Activated T-cell treated with anti-CD3 and anti-CD28 coated beads, Interleukin-2, amount 50 U/mL, for 1 hour (primary cell): ENCODE measurements around the gene PITRM1.

ENCODE experiments used
- DNase-seq: peaks from one replicate; pipeline ENCODE4 v3.0.0-alpha.2; 2020

The PITRM1 gene

DNA sequence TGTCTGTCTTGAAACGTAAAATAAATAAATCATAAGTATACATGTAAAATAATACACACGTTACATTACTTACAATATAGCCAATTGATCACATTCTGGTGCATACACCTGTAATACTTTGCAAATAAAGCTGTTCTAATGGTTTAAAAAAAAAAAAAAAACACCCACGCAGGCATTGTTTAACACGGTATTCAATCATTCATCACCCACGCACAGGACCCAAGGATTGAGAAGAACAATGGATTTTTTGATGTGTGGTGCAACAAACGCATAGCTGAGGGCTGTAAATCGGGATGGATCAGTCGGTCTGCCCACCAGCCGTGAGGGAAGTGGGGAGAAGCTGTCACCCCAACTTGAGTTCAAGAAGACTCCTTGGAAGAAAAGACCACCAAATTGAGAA lies 8.7 kb downstream of the PITRM1 start:
- no peak for DNase-seq

DNA sequence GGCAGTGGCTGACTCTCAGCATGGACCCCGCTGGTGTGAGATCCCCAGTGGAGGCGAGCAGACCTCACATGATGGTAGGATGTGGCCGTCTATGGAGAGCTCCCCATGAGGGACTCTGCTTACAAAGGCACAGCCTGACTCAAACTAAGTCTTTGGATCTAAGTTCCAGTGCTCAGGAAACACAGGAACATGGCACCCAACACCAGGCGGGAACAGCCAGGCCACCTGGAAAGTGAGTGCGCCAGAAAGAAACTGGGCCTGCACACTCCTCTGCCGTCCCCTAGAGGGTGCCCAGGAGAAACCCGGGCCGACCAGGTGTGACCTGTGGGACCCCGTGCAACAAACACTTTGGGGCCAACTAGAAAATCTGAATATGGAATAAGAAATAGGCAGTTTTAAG lies 10.0 kb downstream of the PITRM1 start:
- no peak for DNase-seq

DNA sequence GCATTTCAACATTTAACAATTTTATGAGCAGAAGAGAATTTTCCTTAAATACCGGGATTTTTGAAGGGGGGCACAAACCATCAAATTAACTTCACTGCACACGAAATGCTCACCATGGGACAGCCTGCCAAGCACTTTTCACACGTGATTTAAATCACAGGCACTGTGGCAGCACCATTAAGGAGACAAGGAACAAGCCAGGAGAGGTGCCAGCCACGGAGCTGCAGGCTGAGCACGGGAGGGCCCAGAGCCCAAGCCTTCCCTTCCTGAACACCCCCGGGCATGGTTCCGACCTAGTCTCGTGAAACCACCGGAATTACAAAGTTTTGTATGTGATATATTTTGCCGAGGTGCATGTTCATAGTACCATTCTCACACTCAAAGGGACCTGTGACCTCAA lies 13.4 kb downstream of the PITRM1 start:
- no peak for DNase-seq

DNA sequence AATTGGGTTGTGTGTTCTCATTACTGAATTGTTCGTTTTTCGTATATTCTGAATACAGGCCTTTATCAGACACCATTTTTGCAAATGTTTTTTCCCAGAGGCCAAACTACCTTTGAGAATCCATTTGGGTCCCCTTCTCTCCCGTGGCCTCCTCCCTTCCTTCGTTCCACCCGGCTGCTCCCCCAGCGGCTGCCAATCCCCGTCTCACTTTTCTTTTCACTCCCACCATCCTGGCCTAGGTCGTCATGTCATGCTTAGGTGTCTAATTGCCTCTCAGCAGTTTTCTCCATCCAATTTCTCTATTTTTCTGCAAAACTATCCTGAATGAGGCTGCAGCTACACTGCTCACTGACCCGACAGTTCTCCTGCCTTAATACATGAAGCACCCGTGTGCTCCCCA lies 17.9 kb downstream of the PITRM1 start:
- DNase-seq: no peak

DNA sequence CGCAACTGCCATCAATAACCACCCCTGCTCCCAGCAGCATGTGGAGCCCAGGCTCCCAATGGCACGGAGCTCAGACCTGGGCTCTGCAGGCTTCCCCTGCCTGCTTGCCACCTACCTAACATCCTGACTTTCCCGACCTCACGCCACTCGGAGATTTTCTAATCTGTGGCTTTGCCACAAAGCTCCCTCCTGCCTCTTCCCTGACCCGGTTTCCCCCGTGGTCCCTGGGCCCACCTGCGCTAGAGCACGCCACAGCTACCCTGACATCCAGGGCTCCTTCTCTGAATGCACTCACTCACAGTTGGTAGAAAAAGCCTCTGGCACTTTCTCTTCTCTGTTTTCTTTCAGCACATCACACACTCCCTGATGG lies 20.0 kb downstream of the PITRM1 start:
- DNase-seq: no peak

DNA sequence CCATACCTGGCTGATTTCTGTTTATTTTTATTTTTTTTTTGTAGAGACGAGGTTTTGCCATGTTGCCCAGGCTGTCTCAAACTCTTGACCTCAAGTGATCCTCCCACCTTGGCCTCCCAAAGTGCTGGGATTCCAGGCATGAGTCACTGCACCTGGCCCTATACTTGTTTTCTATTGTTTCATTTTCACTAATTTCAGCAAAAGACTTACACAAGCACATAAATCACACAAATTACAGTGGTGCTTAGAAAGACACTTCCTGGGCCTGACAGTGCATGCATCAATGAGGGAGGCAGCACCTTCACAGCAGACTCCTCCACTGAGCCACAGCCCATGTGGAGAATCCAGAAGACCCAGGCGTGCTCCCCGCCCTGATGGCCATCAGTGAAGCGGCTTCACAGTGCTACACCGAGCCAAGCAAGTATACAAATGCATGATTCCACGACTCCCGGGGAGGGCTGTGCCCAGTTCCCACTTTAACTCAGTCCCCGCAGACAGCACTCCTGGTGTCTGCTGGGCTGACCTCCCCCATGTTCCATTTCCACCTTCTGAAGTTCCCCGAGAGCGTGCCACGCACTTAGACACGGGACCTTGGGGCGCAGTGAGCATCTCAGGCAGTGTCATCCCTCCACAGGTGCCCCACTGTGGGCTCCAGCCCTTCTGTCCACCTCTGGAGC lies 20.6 kb downstream of the PITRM1 start:
- DNase-seq: no peak

DNA sequence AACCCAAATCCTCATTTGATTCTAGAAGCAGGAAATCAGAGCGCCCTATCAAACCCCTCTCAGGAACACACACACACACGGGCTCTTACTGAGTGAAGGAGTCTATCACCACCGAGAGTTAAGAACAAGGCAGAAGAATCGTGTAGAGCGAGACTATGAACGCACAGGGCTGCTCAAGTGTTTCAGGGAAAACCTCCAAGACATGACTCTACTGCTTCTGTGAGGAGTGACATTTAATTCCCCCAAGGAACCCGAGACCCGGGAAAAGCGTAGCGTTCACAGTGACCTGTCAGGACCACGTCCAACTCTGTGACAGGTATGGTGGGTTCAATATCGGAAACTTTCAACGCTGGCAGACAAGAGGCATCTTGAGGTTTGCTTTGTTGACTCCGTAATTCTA lies 21.6 kb downstream of the PITRM1 start:
- DNase-seq: no peak

DNA sequence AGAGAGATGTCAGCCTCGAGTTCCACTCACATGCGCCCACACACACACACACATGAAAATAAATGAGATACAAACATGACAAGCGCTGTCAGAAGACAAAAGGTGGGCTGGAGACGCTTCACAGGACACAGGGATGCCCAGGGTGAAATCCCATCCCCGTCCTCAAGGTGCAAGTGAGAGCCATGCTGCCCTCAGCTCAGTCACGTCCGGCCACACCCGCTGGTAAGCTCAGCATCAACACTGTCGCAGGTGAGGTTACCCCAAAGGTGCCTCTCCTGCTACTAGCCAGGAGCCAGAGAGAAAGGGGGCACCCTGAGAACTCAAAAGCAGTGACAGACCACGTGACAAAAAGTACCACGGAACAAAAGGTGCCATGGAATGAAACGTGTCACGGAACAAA lies 22.2 kb downstream of the PITRM1 start:
- DNase-seq: no peak

DNA sequence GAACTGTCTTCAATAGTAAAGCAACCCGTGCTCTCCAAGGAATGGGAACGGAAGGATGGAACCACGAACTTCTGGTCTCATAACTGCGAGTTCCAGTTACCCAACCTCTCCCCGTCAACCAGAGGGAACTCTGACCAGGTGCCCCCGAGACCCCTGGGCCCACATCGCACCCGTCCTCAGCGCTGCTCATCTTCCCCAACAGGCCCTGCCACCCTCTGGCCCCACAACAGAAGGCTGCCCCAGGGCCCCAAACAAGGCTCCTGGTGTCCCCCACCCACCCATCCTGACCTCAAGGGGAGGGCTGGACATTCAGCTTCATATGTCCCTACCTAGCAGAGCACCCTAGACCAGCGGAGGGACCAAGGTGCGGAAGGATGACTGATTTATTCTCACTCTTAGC lies 22.7 kb downstream of the PITRM1 start:
- no peak for DNase-seq

DNA sequence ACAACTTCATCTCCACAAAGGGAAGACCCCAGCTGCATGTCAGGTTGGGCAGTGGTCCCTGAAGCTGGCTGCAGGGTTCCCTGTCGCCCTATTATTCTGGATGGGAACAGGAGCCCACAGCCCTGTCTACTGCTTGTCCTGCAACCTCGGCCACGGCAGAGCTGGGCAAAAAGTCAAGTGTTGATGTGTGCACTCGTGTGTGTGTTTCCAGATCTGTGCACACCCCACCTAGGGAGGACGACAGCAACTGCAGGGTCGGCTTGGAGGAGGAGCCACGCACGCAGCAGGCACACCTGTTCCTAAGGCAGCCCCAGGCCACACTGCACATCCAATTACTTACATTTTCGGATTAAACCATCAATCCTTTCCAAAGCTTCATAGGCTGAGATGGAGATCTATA lies 23.6 kb downstream of the PITRM1 start:
- DNase-seq: no peak

DNA sequence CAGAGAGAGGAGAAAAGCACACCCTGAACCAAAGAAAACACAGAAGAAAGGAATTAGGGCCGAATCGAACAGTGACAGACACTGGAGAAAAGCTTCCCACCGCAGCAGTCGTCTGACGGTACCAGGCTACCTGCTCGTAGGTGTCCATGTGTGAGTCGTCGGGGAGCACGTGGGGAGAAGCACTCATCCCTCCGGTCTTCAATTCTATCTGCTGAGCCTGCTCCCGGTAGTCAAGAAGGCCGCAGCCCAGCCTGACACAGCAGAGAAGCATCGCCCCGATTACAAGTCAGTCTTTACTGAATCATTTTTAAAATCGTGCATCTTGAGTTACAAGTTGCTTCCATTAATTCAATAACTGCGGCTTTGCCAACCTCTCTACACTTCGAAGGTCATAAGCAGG lies 24.5 kb downstream of the PITRM1 start:
- no peak for DNase-seq

DNA sequence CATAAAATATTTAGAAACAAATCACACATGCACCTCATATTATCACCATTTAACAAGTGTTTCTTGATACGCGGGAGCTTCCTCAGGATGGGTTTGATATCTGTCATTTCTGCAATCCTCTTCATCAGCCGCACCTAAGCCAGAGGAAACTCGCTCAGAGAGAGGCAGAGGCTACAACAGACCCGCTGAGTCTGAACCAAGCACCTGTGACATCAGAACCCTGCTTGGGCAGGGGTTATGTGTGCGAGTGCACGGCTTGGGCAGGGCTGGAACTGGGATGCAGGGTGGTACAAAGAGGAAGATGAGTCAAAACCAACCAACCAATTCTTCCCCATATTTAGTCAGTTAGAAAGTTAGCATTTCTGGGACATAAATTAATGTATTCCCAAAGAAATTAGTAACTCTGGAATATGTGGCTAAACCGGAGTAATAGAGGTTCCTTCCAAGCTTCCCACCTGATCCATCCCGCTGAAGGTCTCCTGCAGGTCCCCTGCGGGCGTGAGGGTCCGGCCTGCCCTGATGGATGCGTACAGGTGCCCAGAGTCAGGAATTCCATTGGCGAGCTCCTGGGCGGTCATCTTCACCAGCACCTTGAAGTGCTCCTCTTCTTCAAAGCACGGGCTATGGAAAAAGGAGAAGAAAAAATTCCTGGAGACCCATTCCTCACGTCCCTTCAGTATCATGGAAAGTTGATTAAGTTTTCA lies 25.3 kb downstream of the PITRM1 start:
- DNase-seq: no peak

DNA sequence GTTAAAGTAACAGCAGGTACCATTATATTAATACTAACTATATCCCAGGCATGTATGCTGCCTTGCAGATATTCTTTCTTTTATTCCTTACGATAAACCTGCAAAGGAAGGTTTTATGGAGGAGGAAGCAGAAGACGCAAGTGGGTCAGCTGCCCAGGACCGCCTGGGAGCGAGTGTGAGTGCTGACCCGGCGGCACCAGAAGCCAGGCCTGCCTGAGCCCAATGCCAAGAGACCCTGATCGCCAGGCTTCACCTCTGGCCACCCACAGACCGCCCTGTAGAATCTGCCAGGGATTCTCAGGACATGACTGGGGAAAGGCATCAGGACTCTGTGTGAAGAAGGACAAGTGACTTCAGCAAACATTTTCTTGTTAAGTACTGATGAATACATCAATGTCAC lies 26.3 kb downstream of the PITRM1 start:
- DNase-seq: no peak

DNA sequence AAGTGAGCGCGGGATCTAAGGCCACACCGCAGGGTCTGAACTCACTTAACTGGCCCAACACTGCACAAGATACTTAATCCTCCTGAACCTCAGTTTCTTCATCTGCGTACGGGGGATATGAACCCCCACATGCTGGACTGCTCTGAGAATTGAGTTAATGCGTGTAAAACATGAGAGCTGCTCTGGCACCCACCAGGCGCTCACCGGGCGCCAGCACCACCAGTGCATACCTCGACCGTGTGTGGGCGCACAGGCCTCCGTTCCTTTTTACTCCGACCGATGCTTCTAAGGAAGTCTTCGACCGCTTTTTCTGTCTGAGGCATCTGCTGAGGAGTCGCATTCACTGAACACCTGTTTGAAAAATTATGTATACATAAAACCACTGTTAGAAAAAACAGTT lies 27.2 kb downstream of the PITRM1 start:
- no peak for DNase-seq

DNA sequence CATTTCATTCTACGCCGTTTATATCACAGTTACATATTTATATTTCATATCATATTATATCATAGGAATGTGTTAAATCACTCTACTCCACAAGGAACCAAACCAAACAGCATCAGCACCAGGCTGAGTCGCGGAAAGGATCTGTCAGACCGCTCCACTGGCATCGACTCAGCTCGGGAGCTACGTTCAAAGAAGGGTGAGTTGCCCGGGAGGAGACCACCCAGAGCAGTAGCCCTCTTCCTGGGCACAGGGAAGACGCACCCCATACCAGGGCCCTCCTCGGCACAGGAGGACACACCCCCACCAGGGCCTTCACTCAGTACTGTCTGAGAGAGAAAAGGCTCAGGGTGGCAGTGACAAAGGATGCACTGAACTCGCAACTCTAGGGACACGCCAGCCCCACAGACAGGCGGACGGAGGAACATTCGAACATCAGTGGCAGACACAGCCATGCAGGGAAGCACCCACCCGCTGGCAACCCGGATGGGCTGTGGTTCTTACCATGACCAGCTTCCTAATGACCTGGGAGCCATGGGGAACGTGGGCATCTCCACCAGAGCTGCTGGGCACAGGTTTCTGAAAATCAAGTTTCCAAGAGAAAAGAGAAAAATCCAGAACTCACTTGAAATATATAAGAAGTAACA lies 28.7 kb downstream of the PITRM1 start:
- no peak for DNase-seq

DNA sequence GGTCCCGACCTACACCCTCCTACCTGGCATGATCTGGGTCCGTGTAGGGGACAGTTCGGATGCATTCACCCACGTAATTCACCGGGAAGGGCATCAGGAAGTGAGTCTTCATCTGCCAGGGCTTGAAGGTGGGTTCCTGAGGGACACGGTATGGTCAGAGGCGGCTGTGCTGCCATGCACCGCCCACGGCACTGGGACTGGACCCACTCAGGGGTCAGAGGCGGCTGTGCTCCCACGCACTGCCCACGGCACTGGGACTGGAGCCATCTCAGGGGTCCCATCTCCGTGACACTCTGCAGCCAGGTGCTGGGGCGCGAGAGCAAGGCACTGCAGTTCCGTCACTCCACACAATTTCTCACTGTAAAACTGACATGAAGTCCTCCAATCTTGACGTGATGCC lies 29.2 kb downstream of the PITRM1 start:
- DNase-seq: no peak

DNA sequence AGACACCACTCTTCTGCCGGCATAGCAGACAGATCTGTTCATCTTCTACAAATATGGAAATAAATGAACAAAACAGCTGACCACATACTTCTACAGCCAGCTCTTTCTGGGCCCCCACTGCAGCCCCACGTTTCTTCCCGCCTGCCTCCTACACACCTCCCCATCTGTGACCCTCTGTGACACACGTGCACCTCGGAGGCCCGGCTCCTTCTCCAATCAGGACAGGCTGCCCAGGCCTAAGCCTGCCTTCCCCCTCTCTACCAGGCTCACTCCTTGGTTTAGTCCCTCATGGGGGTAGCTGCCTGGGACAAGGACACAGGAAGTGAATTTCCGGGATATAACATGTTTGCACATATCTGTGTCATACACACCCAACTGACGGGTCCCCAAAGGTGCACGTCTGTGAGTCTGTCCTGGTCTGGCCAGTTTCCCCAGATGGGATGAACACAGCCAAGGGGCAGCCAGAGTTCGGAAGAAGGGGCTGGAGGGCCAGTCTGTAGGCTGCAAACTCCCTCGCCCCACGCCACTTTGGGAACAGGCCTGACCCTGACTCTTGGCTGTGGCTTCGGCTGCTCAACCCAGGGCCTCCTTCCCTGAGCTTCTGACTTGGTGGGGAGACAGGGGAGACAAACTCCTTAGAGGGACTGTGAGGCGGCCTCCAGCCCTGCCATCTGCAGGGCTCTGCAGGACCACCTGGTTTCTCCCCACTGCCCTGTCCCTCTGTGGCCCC lies 30.3 kb downstream of the PITRM1 start:
- DNase-seq: no peak

DNA sequence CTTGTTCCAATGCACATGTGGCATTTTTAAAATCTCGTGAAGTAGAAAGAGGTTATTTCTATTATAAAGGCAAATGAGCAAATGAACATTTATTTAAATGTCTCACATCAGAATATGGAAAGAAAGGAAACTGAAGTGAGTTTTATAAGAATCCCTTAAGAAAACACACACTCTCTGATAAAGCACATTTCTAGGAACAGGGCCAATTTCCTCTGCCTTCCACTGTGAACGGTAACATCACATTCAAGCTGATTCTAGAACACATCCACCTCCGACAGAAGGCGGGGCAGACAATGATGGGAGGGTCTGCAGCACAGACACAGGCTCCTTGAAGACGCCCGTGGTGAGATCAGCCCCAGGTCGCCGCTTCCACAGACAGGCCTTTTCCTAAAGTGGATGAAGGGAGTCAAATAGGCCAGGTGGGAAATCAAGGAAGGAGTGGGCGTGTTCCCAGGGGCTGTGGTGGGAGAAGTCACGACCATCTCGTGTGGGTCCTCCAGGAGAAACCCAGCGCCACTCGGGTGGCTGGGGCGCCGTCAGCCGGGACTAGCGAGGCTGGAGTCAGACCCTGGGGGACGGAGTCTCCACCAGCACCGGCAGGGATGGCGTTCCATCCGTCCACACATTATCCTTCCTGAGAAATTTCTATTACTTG lies 31.1 kb downstream of the PITRM1 start:
- DNase-seq: no peak

DNA sequence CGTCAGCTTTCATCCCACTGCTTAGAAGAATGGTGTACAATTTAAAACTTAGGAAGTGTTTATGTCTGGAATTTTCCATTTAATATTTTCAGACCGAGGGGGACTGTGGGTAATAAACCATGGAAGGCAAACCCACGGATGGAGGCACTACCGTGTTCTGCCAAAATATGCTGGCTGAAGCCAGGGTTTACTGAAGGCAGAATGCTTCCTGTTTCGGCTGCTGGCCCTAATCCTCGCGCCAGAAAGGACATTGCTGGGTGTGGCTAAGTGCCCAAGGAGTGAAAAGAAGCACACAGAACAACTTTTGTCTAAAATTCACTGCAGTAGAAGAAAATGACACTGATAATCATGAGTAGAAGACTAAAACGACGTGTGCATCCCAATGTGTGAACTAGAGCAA lies 32.3 kb downstream of the PITRM1 start:
- no peak for DNase-seq

DNA sequence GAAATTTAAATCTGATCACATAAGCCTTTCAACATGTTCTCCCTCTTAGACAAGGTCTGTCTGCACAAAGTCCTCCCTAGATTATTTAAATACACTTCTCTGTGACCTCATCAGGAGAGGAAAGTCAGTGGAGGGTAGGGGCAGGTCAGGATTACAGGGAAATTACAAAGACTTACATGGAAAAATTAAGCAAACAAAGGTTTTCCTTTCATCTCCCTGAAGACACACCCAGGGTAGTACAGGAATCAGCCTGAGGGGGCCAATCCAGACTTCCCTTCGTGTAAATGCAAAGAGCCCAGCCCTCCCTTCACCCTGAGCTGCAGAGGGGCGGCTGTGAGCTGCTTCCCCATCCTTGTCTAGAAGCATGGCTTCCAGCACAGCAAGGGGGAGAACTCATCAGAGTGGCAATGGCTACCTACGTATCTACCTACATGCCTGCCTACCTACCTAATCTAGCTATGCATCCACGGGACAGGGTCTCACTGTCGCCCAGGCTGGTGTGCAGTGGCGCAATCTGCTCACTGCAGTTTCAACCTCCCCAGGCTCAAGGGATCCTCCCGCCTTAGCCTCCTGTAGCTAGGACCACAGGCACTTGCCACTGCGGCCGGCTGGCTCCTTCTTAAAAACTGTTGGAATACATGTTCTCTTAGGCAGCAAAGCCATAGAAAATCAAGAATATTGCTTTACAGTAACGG lies 33.2 kb downstream of the PITRM1 start:
- no peak for DNase-seq

DNA sequence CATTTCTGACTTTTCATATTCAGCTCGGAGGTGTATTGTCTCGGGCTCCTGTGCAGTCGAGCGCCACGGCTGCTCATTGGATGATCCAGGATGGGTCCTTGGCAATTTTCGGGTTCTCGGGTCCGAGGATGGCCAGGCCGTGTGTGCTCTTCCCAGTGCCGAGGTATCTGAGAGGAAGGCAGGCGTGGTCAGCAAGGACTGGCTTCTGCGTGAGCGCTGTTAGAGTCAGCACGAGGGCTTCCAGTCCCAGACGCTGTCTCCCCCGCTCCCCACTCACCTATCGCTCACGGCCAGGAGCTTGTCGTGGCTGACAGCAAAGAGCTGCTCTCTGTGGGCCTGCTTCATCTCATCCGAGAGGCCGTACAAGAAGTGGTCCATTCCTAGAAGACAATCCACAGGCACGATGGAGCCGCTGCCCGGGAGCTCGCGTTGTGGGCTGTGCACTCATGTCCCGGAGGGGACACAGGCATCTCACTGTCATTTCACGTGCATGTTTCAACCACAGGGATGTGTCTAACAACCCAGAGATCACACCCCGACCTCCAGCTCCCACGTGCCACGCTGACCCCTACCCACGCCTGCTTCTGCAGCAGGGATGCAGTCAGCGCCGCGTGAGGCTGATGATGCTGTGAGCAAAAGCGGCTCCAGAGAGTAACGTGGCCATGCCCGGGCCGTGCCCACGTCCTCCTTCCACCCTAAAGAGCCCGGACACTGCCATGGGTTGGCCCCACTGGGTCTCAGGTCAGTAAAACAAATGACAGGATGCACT lies 34.4 kb downstream of the PITRM1 start:
- no peak for DNase-seq
